HG03565 (cell line): ENCODE measurements around the gene FOXA2.
"Not testable (repeated sequence)": the region's sequence is repeated elsewhere in the genome, so short reads cannot be mapped to it uniquely, and the experiment has no call there.

Experiments used
- ATAC-seq: cut with Tn5 transposase; IDR thresholded peaks from one replicate; pipeline ENCODE4 v1.9.1; 2021; ENCODE audit warnings: mild to moderate bottlenecking, moderate library complexity; ENCODE audit not compliant: unreplicated experiment

Gene FOXA2

GRCh38 chr20:22584522-22584921 is at the start of gene FOXA2:
Gene FOXA2, minus strand, starts transcription at chr20:22584572. Its CDS starts 294 bp downstream, at chr20:22584278.
- ATAC-seq: no peak

GRCh38 chr20:22630701-22631100 is 46.3 kb upstream of the FOXA2 start:
- ATAC-seq: no peak

GRCh38 chr20:22629927-22630326 is 45.6 kb upstream of the FOXA2 start:
- ATAC-seq: no peak

GRCh38 chr20:22629447-22629846 is 45.1 kb upstream of the FOXA2 start:
- ATAC-seq: no peak

- ATAC-seq: no peak
Observed at GRCh38 chr20:22626496-22626895, 42.1 kb upstream of the FOXA2 start.

- ATAC-seq: no peak
Observed at GRCh38 chr20:22623211-22623610, 38.8 kb upstream of the FOXA2 start.

- no peak for ATAC-seq
Observed at GRCh38 chr20:22620342-22620741, 36.0 kb upstream of the FOXA2 start.

- no peak for ATAC-seq
Observed at GRCh38 chr20:22619806-22620205, 35.4 kb upstream of the FOXA2 start.

GRCh38 chr20:22619272-22619671 is 34.9 kb upstream of the FOXA2 start:
- no peak for ATAC-seq

- ATAC-seq: no peak
Observed at GRCh38 chr20:22617160-22617559, 32.8 kb upstream of the FOXA2 start.

- no peak for ATAC-seq
Observed at GRCh38 chr20:22616551-22616950, 32.2 kb upstream of the FOXA2 start.

- ATAC-seq: no peak
Observed at GRCh38 chr20:22615425-22615824, 31.1 kb upstream of the FOXA2 start.

GRCh38 chr20:22611636-22612035 is 27.3 kb upstream of the FOXA2 start:
- ATAC-seq: no peak

- no peak for ATAC-seq
Observed at GRCh38 chr20:22607695-22608094, 23.3 kb upstream of the FOXA2 start.

GRCh38 chr20:22604815-22605214 is 20.4 kb upstream of the FOXA2 start:
- ATAC-seq: no peak

- ATAC-seq: no peak
Observed at GRCh38 chr20:22601361-22602141, 17.2 kb upstream of the FOXA2 start.

GRCh38 chr20:22599258-22599657 is 14.9 kb upstream of the FOXA2 start:
- ATAC-seq: not testable (repeated sequence)

GRCh38 chr20:22597303-22597702 is 12.9 kb upstream of the FOXA2 start:
- no peak for ATAC-seq

- ATAC-seq: no peak
Observed at GRCh38 chr20:22590662-22591061, 6.3 kb upstream of the FOXA2 start.

- no peak for ATAC-seq
Observed at GRCh38 chr20:22586645-22587310, 2.4 kb upstream of the FOXA2 start.

GRCh38 chr20:22585786-22586493 is 1.6 kb upstream of the FOXA2 start:
- ATAC-seq: no peak
